DOHH2 (cell line): Measurements from ENCODE around the gene AUH.

Experiments
- CTCF ChIP-seq: fragments of 200-600 bp; sonication (generic); IDR thresholded peaks from one replicate; pipeline ENCODE4 v1.5.1; 2014; ENCODE audit warnings: antibody characterized with exemption, mild to moderate bottlenecking, low read depth, low read length; ENCODE audit not compliant: poor library complexity, severe bottlenecking
- EZH2phosphoT487 ChIP-seq: fragments of 200-600 bp; sonication (generic); IDR thresholded peaks from 2 replicates; pipeline ENCODE4 v1.6.1; 2017; ENCODE audit warnings: borderline replicate concordance, mild to moderate bottlenecking, antibody characterized with exemption, low read length, moderate library complexity, mixed read lengths

GRCh38 chr9:91222457-91222856, 139.3 kb downstream of the AUH start:
- TF ChIP-seq CTCF: no peak
- no peak for TF ChIP-seq EZH2phosphoT487
